Measurements from ENCODE around the gene MANEA. TPM values are rescaled to one million over a fixed set of nuclear protein-coding genes. Genes with fewer than 3 reads are reported as not detected.

Gene MANEA
- polyA plus RNA-seq, 1 of the 3 experiments (the other 2 are of a cell fraction), result 2.8 TPM

DNA sequence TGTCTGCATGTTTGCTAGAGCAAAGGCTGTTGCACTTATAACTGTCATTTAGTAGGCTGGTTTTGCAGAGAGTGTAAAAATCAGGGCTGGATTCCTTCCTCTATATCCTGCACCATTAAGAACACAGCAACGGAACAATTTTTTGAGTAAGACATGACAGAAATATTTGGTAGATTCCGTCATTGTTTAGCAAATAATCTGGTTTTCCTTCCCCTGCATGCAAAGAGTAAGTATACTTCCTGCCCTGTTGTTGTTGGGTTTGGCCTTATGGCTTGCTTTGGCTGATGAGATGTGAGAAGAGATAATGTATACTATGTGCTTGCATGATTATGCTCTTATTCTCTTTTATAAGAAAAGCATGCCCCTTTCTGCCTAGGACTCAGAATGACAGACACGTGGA lies 23.8 kb downstream of the MANEA start:
- TF ChIP-seq MXI1 (IDR thresholded peaks at IDR 0.05; ENCODE audit: low read depth, low read length) (peak; percentile 66; the same call in 1 of the 2 replicates), TEAD4 (IDR thresholded peaks at IDR 0.05; ENCODE audit: borderline replicate concordance, insufficient read depth) (no peak), RFX5 (IDR thresholded peaks at IDR 0.05; ENCODE audit: low read length) (no peak)
- Histone ChIP-seq H3K79me2 (ENCODE audit: insufficient read depth) (no peaks in the 10 kb centered on the region), H3K9ac (no peak overlapping the region), H3K27me3 (ENCODE audit: insufficient read depth) (no peaks in the 10 kb centered on the region), H3K9me3 (no peaks in the 10 kb centered on the region), H3K27ac (ENCODE audit: low read depth in 2 of 2, low read length in 1 of 2) (no peak overlapping the region), H4K20me1 (ENCODE audit: insufficient read depth) (no peaks in the 10 kb centered on the region), H3K36me3 (replicated peaks in 1 of 2; ENCODE audit: control insufficient read depth in 1 of 2, insufficient read depth in 2 of 2, low read length in 1 of 2) (peaks cover 3 to 7% of the 10 kb centered on the region in 2 experiments), H3K4me1 (ENCODE audit: control insufficient read depth in 1 of 2, insufficient read depth in 2 of 2, low read depth in 1 of 2, low read length in 1 of 2) (peaks cover 0 to 2% of the 10 kb centered on the region in 2 experiments; a peak in 1 of 4 replicates), H2AFZ (ENCODE audit: low read depth) (no peak overlapping the region), H3K9me2 (no peaks in the 10 kb centered on the region), H3K4me2 (no peak overlapping the region), H3K4me3 (ENCODE audit: low read depth in 2 of 2, low read length in 1 of 2) (no peak overlapping the region), H3F3A (replicated peaks; ENCODE audit: insufficient read depth) (no peaks in the 10 kb centered on the region)
- 61% methylated on average over 3 of the region's 3 CpGs for WGBS (ENCODE audit: low lambda C conversion rate)
- peak; percentile 11 for DNase-seq
- ChIA-PET POLR2A (no interaction called here), CTCF (no interaction called here)

- no peaks in the 10 kb centered on the region for H3K36me3 ChIP-seq (replicated peaks in 1 of 2; ENCODE audit: control insufficient read depth in 1 of 2, insufficient read depth in 2 of 2, low read length in 1 of 2)
- no peak overlapping the region for H2AFZ ChIP-seq (ENCODE audit: low read depth)
- TF ChIP-seq RCOR1 (IDR thresholded peaks at IDR 0.05; ENCODE audit: low read length), result no peak
- no peaks in the 10 kb centered on the region for H3K9me3 ChIP-seq
- no peak overlapping the region for H3K9ac ChIP-seq
- no peaks in the 10 kb centered on the region for H3K79me2 ChIP-seq (ENCODE audit: insufficient read depth)
- no peak for DNase-seq
- no peaks in the 10 kb centered on the region for H3K4me1 ChIP-seq (ENCODE audit: control insufficient read depth in 1 of 2, insufficient read depth in 2 of 2, low read depth in 1 of 2, low read length in 1 of 2)
- H3K4me2 ChIP-seq, result no peak overlapping the region
- no peaks in the 10 kb centered on the region for H3F3A ChIP-seq (replicated peaks; ENCODE audit: insufficient read depth)
- CTCF ChIA-PET, result no interaction called here
- no peaks in the 10 kb centered on the region for H3K27me3 ChIP-seq (ENCODE audit: insufficient read depth)
- 54% methylated on average over 3 of the region's 3 CpGs for WGBS (ENCODE audit: low lambda C conversion rate)
- no peaks in the 10 kb centered on the region; the same call in 1 of the 2 replicates for H3K9me2 ChIP-seq
- no peak overlapping the region for H3K27ac ChIP-seq (ENCODE audit: low read depth in 2 of 2, low read length in 1 of 2)
- POLR2A ChIA-PET, result no interaction called here
- H3K4me3 ChIP-seq (ENCODE audit: low read depth in 2 of 2, low read length in 1 of 2), result no peak overlapping the region
- no peaks in the 10 kb centered on the region for H4K20me1 ChIP-seq (ENCODE audit: insufficient read depth)
Measured at GRCh38 chr6:95614094-95614493, 36.8 kb downstream of the MANEA start.

DNA sequence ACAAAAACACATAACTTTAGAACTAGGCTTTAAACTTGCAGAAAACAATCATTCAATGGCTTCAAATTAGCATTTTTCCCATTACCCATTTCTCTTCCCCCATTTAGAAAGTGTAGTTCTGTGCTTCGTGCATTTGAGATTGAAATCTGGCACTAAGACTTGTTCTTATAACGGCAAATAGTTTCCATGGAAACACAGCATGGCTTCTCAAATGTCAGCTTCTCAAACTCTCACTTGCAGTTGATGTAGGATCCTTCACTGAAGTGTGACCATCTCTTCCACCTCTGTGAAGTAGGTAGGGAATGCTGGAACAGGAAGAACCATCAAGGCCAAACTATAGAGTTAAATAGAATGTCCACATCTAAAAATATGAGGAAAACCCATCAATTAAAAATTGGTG lies 52.2 kb downstream of the MANEA start:
- no peaks in the 10 kb centered on the region for H3K27me3 ChIP-seq (ENCODE audit: insufficient read depth)
- no peak overlapping the region for H3K27ac ChIP-seq (ENCODE audit: low read depth in 2 of 2, low read length in 1 of 2)
- no peaks in the 10 kb centered on the region for H3F3A ChIP-seq (replicated peaks; ENCODE audit: insufficient read depth)
- H3K4me2 ChIP-seq, result no peak overlapping the region
- no peak overlapping the region for H2AFZ ChIP-seq (ENCODE audit: low read depth)
- no peaks in the 10 kb centered on the region for H4K20me1 ChIP-seq (ENCODE audit: insufficient read depth)
- no peak for DNase-seq
- no peaks in the 10 kb centered on the region for H3K36me3 ChIP-seq (replicated peaks in 1 of 2; ENCODE audit: control insufficient read depth in 1 of 2, insufficient read depth in 2 of 2, low read length in 1 of 2)
- no peaks in the 10 kb centered on the region for H3K9me3 ChIP-seq
- ChIA-PET CTCF (interaction anchor here (1.1 kb wide), 1 partner anchor 460 kb away, joined by 3 read pairs; no protein-coding TSS in a partner anchor), POLR2A (no interaction called here)
- H3K4me3 ChIP-seq (ENCODE audit: low read depth in 2 of 2, low read length in 1 of 2), result no peak overlapping the region
- H3K79me2 ChIP-seq (ENCODE audit: insufficient read depth), result no peaks in the 10 kb centered on the region
- TF ChIP-seq EP300 (IDR thresholded peaks at IDR 0.05; ENCODE audit: borderline replicate concordance in 1 of 2, low read depth in 1 of 2, low read length in 1 of 2), result no peak
- TF ChIP-seq POLR2AphosphoS5 (IDR thresholded peaks at IDR 0.05; ENCODE audit: low read depth, low read length), result no peak
- TF ChIP-seq RCOR1 (IDR thresholded peaks at IDR 0.05; ENCODE audit: low read length), result no peak
- TF ChIP-seq TEAD4 (IDR thresholded peaks at IDR 0.05; ENCODE audit: borderline replicate concordance, insufficient read depth), result no peak
- TF ChIP-seq, protein P1, sequence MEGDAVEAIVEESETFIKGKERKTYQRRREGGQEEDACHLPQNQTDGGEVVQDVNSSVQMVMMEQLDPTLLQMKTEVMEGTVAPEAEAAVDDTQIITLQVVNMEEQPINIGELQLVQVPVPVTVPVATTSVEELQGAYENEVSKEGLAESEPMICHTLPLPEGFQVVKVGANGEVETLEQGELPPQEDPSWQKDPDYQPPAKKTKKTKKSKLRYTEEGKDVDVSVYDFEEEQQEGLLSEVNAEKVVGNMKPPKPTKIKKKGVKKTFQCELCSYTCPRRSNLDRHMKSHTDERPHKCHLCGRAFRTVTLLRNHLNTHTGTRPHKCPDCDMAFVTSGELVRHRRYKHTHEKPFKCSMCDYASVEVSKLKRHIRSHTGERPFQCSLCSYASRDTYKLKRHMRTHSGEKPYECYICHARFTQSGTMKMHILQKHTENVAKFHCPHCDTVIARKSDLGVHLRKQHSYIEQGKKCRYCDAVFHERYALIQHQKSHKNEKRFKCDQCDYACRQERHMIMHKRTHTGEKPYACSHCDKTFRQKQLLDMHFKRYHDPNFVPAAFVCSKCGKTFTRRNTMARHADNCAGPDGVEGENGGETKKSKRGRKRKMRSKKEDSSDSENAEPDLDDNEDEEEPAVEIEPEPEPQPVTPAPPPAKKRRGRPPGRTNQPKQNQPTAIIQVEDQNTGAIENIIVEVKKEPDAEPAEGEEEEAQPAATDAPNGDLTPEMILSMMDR (IDR thresholded peaks at IDR 0.05), result no peak
- no peak for TF ChIP-seq EZH2phosphoT487 (IDR thresholded peaks at IDR 0.05; ENCODE audit: borderline replicate concordance, low read depth)
- TF ChIP-seq GABPA (IDR thresholded peaks at IDR 0.05; ENCODE audit: low read depth), result no peak
- no peak for TF ChIP-seq TCF12 (IDR thresholded peaks at IDR 0.05)
- TF ChIP-seq ELF1 (IDR thresholded peaks at IDR 0.05), result no peak
- TF ChIP-seq USF1 (IDR thresholded peaks at IDR 0.05; ENCODE audit: borderline replicate concordance, low read depth), result no peak
- no peak for TF ChIP-seq FOXM1 (IDR thresholded peaks at IDR 0.05; ENCODE audit: low read depth)
- TF ChIP-seq CHD2 (IDR thresholded peaks at IDR 0.05; ENCODE audit: low read length, partially characterized antibody), result no peak
- TF ChIP-seq FOSL2 (IDR thresholded peaks at IDR 0.05; ENCODE audit: borderline replicate concordance, low read depth), result no peak
- no peak for TF ChIP-seq TAF1 (IDR thresholded peaks at IDR 0.05; ENCODE audit: borderline replicate concordance, low read depth, low read length)
- TF ChIP-seq MXI1 (IDR thresholded peaks at IDR 0.05; ENCODE audit: low read depth, low read length), result no peak
- no peak for TF ChIP-seq GATA2 (CRISPR knock-in tag; IDR thresholded peaks at IDR 0.05)
- no peak for TF ChIP-seq NFIC (IDR thresholded peaks at IDR 0.05; ENCODE audit: borderline replicate concordance)
- TF ChIP-seq IRF3 (IDR thresholded peaks at IDR 0.05; ENCODE audit: low read depth, low read length), result no peak
- H3K9ac ChIP-seq, result no peak overlapping the region
- no peaks in the 10 kb centered on the region for H3K4me1 ChIP-seq (ENCODE audit: control insufficient read depth in 1 of 2, insufficient read depth in 2 of 2, low read depth in 1 of 2, low read length in 1 of 2)
- 40% methylated on average over 2 of the region's 2 CpGs for WGBS (ENCODE audit: low lambda C conversion rate)
- no peaks in the 10 kb centered on the region for H3K9me2 ChIP-seq

Data from SK-N-SH (cell line).